Keratinocyte (primary cell): Measurements from ENCODE around the gene TRNAU1AP.

Experiments used
- CTCF ChIP-seq, 3 experiments: IDR thresholded peaks in 1 of 3; conservative IDR thresholded peaks in 1 of 3; optimal IDR thresholded peaks in 1 of 3; 2 replicates in 2 of 3; 3 replicates in 1 of 3; pipeline versions ENCODE3 to v1.5.1; 2011; ENCODE audit warnings: low read length in 3 of 3, mild to moderate bottlenecking in 3 of 3, moderate library complexity in 2 of 3, control low read depth in 1 of 3, inconsistent platforms in 1 of 3; ENCODE audit not compliant: insufficient read depth in 2 of 3; ENCODE audit errors: extremely low read depth in 1 of 3
- EZH2 ChIP-seq: IDR thresholded peaks from one replicate; pipeline ENCODE4 v1.6.1; 2012; ENCODE audit warnings: inconsistent platforms, mild to moderate bottlenecking, low read length, moderate library complexity

- TF ChIP-seq CTCF (optimal IDR thresholded peaks at IDR 0.05 in 1 of 3, IDR thresholded peaks at IDR 0.05 in 1 of 3, conservative IDR thresholded peaks at IDR 0.05 in 1 of 3; ENCODE audit: extremely low read depth in 1 of 3, insufficient read depth in 2 of 3, low read length in 3 of 3): no peak
- no peak for TF ChIP-seq EZH2
Measured at GRCh38 chr1:28573564-28573963, 20.7 kb downstream of the TRNAU1AP start.
